Mucosa of stomach (tissue), 1 donor: ENCODE measurements around the gene PTOV1.
"Not testable (repeated sequence)": the region's sequence is repeated elsewhere in the genome, so short reads cannot be mapped to it uniquely, and the experiment has no call there.

Experiments
- H3K27me3 ChIP-seq: one replicate; pipeline ENCODE4 v1.7.0; 2013; ENCODE audit warnings: mild to moderate bottlenecking, low read length; ENCODE audit not compliant: control insufficient read depth, insufficient read depth
- H3K36me3 ChIP-seq: one replicate; pipeline ENCODE4 v1.7.0; 2013; ENCODE audit warnings: low read length; ENCODE audit not compliant: control insufficient read depth, insufficient read depth
- H3K4me1 ChIP-seq: one replicate; pipeline ENCODE4 v1.7.0; 2013; ENCODE audit warnings: mild to moderate bottlenecking, low read length; ENCODE audit not compliant: control insufficient read depth, insufficient read depth
- H3K4me3 ChIP-seq: one replicate; pipeline ENCODE4 v1.7.0; 2013; ENCODE audit warnings: low read length
- H3K9ac ChIP-seq: one replicate; pipeline ENCODE4 v1.7.0; 2013; ENCODE audit warnings: mild to moderate bottlenecking, low read length, moderate library complexity
- H3K9me3 ChIP-seq: one replicate; pipeline ENCODE4 v1.7.0; 2013; ENCODE audit warnings: mild to moderate bottlenecking, low read length, moderate library complexity; ENCODE audit not compliant: control insufficient read depth
- donor health status: Pancreatic carcinoma.

The PTOV1 gene

GRCh38 chr19:49809160-49809940 lies 41.6 kb upstream of the PTOV1 start:
- Histone ChIP-seq H3K36me3 (no peaks in the 10 kb centered on the region), H3K9me3 (no peaks in the 10 kb centered on the region), H3K9ac (peak overlapping the region; percentile 64), H3K27me3 (no peaks in the 10 kb centered on the region), H3K4me1 (peaks cover 20% of the 10 kb centered on the region), H3K4me3 (peak overlapping the region; percentile 17)

DNA sequence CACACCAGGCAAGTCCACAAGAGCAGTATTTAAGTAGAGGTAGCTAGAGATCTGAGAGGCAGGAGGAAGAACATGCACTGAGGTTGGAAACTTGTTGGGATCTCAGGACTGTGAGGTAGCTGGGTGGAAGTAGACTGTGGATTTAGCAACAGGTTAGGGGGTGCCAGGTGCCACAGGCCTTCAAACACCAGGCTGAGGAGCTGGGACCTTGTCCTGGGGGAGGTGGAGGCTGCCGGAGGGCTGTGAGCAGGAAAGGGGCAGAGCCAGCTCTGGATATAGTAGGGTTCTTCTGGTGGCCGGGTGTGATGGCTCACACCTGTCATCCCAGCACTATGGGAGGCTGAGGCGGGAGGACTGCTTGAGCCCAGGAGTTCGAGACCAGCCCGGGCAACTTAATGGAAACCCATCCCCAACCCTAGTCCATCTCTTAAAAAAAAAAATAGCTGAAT lies 41.0 kb upstream of the PTOV1 start:
- H3K9ac ChIP-seq: peak overlapping the region; percentile 64
- H3K9me3 ChIP-seq: no peaks in the 10 kb centered on the region
- H3K4me1 ChIP-seq: peaks cover 20% of the 10 kb centered on the region
- no peaks in the 10 kb centered on the region for H3K27me3 ChIP-seq
- no peaks in the 10 kb centered on the region for H3K36me3 ChIP-seq
- H3K4me3 ChIP-seq: no peak overlapping the region

DNA sequence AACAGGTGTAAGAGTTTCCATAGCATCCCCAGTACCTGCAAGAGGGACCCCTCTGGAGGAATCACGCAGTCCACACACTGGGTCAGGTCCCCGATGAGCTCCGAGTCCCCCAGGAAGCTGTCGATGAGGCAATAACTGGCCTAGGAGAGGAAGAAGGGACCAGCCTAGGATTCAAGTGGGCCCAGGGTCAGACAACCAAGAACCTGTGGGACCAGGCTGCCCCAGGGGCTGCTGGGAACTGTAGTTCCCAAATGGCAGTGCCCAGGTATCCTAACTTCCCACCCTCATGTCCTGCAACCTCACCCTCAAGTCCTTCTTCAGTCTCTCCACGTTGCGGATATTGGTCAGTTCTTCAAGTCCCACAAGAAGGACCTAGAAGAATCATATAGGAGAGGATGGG lies 39.6 kb upstream of the PTOV1 start:
- Histone ChIP-seq H3K4me3 (no peak overlapping the region), H3K9ac (no peak overlapping the region), H3K4me1 (peaks cover 20% of the 10 kb centered on the region), H3K27me3 (no peaks in the 10 kb centered on the region), H3K9me3 (no peaks in the 10 kb centered on the region), H3K36me3 (no peaks in the 10 kb centered on the region)

GRCh38 chr19:49812452-49812996 lies 38.4 kb upstream of the PTOV1 start:
- H3K9me3 ChIP-seq: no peaks in the 10 kb centered on the region
- H3K36me3 ChIP-seq: no peaks in the 10 kb centered on the region
- peak overlapping the region; percentile 71 for H3K4me3 ChIP-seq
- peak overlapping the region; percentile 81 for H3K9ac ChIP-seq
- no peaks in the 10 kb centered on the region for H3K27me3 ChIP-seq
- H3K4me1 ChIP-seq: peaks cover 24% of the 10 kb centered on the region

GRCh38 chr19:49812997-49813861 lies 37.7 kb upstream of the PTOV1 start, which contains the start of gene FUZ:
Gene FUZ (minus strand): TSS chr19:49813292. CDS start chr19:49813106, 186 bp downstream.
- H3K4me1 ChIP-seq: peaks cover 22% of the 10 kb centered on the region
- H3K36me3 ChIP-seq: no peaks in the 10 kb centered on the region
- H3K9ac ChIP-seq: peak within 1 kb of the TSS; percentile 81
- no peaks in the 10 kb centered on the region for H3K27me3 ChIP-seq
- no peaks in the 10 kb centered on the region for H3K9me3 ChIP-seq
- peak within 1 kb of the TSS; percentile 71 for H3K4me3 ChIP-seq

- no peaks in the 10 kb centered on the region for H3K36me3 ChIP-seq
- H3K9me3 ChIP-seq: no peaks in the 10 kb centered on the region
- H3K27me3 ChIP-seq: no peaks in the 10 kb centered on the region
- no peak overlapping the region for H3K9ac ChIP-seq
- peaks cover 22% of the 10 kb centered on the region for H3K4me1 ChIP-seq
- no peak overlapping the region for H3K4me3 ChIP-seq
Measured at GRCh38 chr19:49814010-49814409, 36.9 kb upstream of the PTOV1 start.

GRCh38 chr19:49816590-49816989 lies 34.4 kb upstream of the PTOV1 start:
- H3K36me3 ChIP-seq: no peaks in the 10 kb centered on the region
- no peaks in the 10 kb centered on the region for H3K9me3 ChIP-seq
- H3K9ac ChIP-seq: no peak overlapping the region
- H3K4me1 ChIP-seq: peaks cover 21% of the 10 kb centered on the region
- H3K27me3 ChIP-seq: no peaks in the 10 kb centered on the region
- H3K4me3 ChIP-seq: no peak overlapping the region

GRCh38 chr19:49817964-49818648 lies 32.9 kb upstream of the PTOV1 start, which contains the start of gene MED25:
Gene MED25 (plus strand): TSS chr19:49818289. CDS start chr19:49818342, 53 bp downstream.
- Histone ChIP-seq H3K27me3 (no peaks in the 10 kb centered on the region), H3K4me3 (peak within 1 kb of the TSS; percentile 97), H3K9me3 (no peaks in the 10 kb centered on the region), H3K36me3 (no peaks in the 10 kb centered on the region), H3K9ac (peak within 1 kb of the TSS; percentile 95), H3K4me1 (peaks cover 15% of the 10 kb centered on the region)

GRCh38 chr19:49818649-49819370 lies 32.1 kb upstream of the PTOV1 start:
- peak overlapping the region; percentile 97 for H3K4me3 ChIP-seq
- H3K9me3 ChIP-seq: no peaks in the 10 kb centered on the region
- peak overlapping the region; percentile 95 for H3K9ac ChIP-seq

GRCh38 chr19:49819452-49820115 lies 31.4 kb upstream of the PTOV1 start:
- Histone ChIP-seq H3K9ac (peak overlapping the region; percentile 95), H3K4me1 (peaks cover 15% of the 10 kb centered on the region), H3K4me3 (peak overlapping the region; percentile 97)
- H3K36me3 ChIP-seq, H3K27me3 ChIP-seq, H3K9me3 ChIP-seq: not testable (repeated sequence)

More at GRCh38 chr19:49818649-49819370, 32.1 kb upstream of the PTOV1 start:
- H3K36me3 ChIP-seq: no peaks in the 10 kb centered on the region
- no peaks in the 10 kb centered on the region for H3K27me3 ChIP-seq
- peaks cover 15% of the 10 kb centered on the region for H3K4me1 ChIP-seq
